Activated naive CD8-positive, alpha-beta T cell treated with anti-CD3 and anti-CD28 coated beads for 36 hours (primary cell): Measurements from ENCODE around the gene LPO. TPM values are rescaled to one million over a fixed set of nuclear protein-coding genes. Genes with fewer than 3 reads are reported as not detected.

Experiments used
- DNase-seq: peaks from one replicate; pipeline ENCODE4 v3.0.0; 2021
- H3K27ac Mint-ChIP-seq: one replicate; pipeline ENCODE4 v1.8.0; 2022; ENCODE audit warnings: mild to moderate bottlenecking, moderate library complexity, mixed read lengths
- H3K27me3 Mint-ChIP-seq: one replicate; pipeline ENCODE4 v1.8.0; 2022; ENCODE audit warnings: mild to moderate bottlenecking, mixed read lengths
- H3K36me3 Mint-ChIP-seq: one replicate; pipeline ENCODE4 v1.8.0; 2021; ENCODE audit warnings: mild to moderate bottlenecking, mixed read lengths
- H3K4me1 Mint-ChIP-seq: one replicate; pipeline ENCODE4 v1.8.0; 2021; ENCODE audit warnings: mixed read lengths
- H3K4me3 Mint-ChIP-seq: one replicate; pipeline ENCODE4 v1.8.0; 2022; ENCODE audit warnings: mild to moderate bottlenecking, moderate library complexity, mixed read lengths
- H3K9me3 Mint-ChIP-seq: one replicate; pipeline ENCODE4 v1.8.0; 2022; ENCODE audit warnings: mixed read lengths
- total RNA-seq, 2 experiments: library from RNA; stranded (reverse); gene quantifications; one replicate each; pipeline ENCODE4 v1.2.3, GENCODE V29; 2021

The LPO gene
- total RNA-seq, 2 experiments from 2014 or later = not detected

GRCh38 chr17:58265271-58265670, 26.9 kb downstream of the LPO start:
- DNase-seq = no peak
- H3K4me3 Mint-ChIP-seq = no peak overlapping the region
- no peaks in the 10 kb centered on the region for H3K9me3 Mint-ChIP-seq
- H3K27me3 Mint-ChIP-seq = peaks cover 63% of the 10 kb centered on the region
- H3K4me1 Mint-ChIP-seq = no peaks in the 10 kb centered on the region
- no peak overlapping the region for H3K27ac Mint-ChIP-seq
- H3K36me3 Mint-ChIP-seq = no peaks in the 10 kb centered on the region

GRCh38 chr17:58265902-58266875, 27.8 kb downstream of the LPO start:
- Mint-ChIP-seq H3K9me3 (no peaks in the 10 kb centered on the region), H3K27ac (no peak overlapping the region), H3K4me1 (no peaks in the 10 kb centered on the region), H3K4me3 (no peak overlapping the region), H3K27me3 (peaks cover 54% of the 10 kb centered on the region), H3K36me3 (no peaks in the 10 kb centered on the region)
- DNase-seq = no peak

- Mint-ChIP-seq H3K27ac (no peak overlapping the region), H3K27me3 (peaks cover 40% of the 10 kb centered on the region), H3K4me3 (no peak overlapping the region), H3K4me1 (no peaks in the 10 kb centered on the region), H3K36me3 (no peaks in the 10 kb centered on the region), H3K9me3 (no peaks in the 10 kb centered on the region)
- DNase-seq = no peak
Measured at GRCh38 chr17:58267347-58268324, 29.3 kb downstream of the LPO start.

GRCh38 chr17:58268326-58268725, 29.9 kb downstream of the LPO start:
- Mint-ChIP-seq H3K4me1 (no peaks in the 10 kb centered on the region), H3K27ac (no peak overlapping the region), H3K4me3 (no peak overlapping the region), H3K9me3 (no peaks in the 10 kb centered on the region), H3K27me3 (peaks cover 33% of the 10 kb centered on the region), H3K36me3 (no peaks in the 10 kb centered on the region)
- no peak for DNase-seq

- H3K4me1 Mint-ChIP-seq = no peaks in the 10 kb centered on the region
- DNase-seq = no peak
- H3K9me3 Mint-ChIP-seq = no peaks in the 10 kb centered on the region
- no peaks in the 10 kb centered on the region for H3K36me3 Mint-ChIP-seq
- peaks cover 27% of the 10 kb centered on the region for H3K27me3 Mint-ChIP-seq
- H3K27ac Mint-ChIP-seq = no peak overlapping the region
- H3K4me3 Mint-ChIP-seq = no peak overlapping the region
Measured at GRCh38 chr17:58268774-58269556, 30.6 kb downstream of the LPO start.

GRCh38 chr17:58269557-58270291, 31.3 kb downstream of the LPO start:
- Mint-ChIP-seq H3K9me3 (no peaks in the 10 kb centered on the region), H3K4me1 (no peaks in the 10 kb centered on the region), H3K27me3 (peaks cover 19% of the 10 kb centered on the region), H3K27ac (no peak overlapping the region), H3K36me3 (no peaks in the 10 kb centered on the region), H3K4me3 (no peak overlapping the region)
- no peak for DNase-seq

- peaks cover 17% of the 10 kb centered on the region for H3K27me3 Mint-ChIP-seq
- no peak for DNase-seq
- no peaks in the 10 kb centered on the region for H3K36me3 Mint-ChIP-seq
- H3K27ac Mint-ChIP-seq = no peak overlapping the region
- H3K9me3 Mint-ChIP-seq = no peaks in the 10 kb centered on the region
- H3K4me1 Mint-ChIP-seq = no peaks in the 10 kb centered on the region
- no peak overlapping the region for H3K4me3 Mint-ChIP-seq
Measured at GRCh38 chr17:58270476-58271215, 32.3 kb downstream of the LPO start.

GRCh38 chr17:58271216-58271931, 33.0 kb downstream of the LPO start:
- no peak overlapping the region for H3K27ac Mint-ChIP-seq
- peaks cover 15% of the 10 kb centered on the region for H3K27me3 Mint-ChIP-seq
- DNase-seq = no peak

GRCh38 chr17:58272367-58273280, 34.2 kb downstream of the LPO start:
- Mint-ChIP-seq H3K4me1 (no peaks in the 10 kb centered on the region), H3K27me3 (peaks cover 6% of the 10 kb centered on the region), H3K27ac (no peak overlapping the region), H3K9me3 (no peaks in the 10 kb centered on the region), H3K36me3 (no peaks in the 10 kb centered on the region), H3K4me3 (no peak overlapping the region)
- DNase-seq = no peak

More at GRCh38 chr17:58271216-58271931, 33.0 kb downstream of the LPO start:
- Mint-ChIP-seq H3K9me3 (no peaks in the 10 kb centered on the region), H3K4me3 (no peak overlapping the region), H3K4me1 (no peaks in the 10 kb centered on the region), H3K36me3 (no peaks in the 10 kb centered on the region)

GRCh38 chr17:58273453-58274104, 35.2 kb downstream of the LPO start:
- Mint-ChIP-seq H3K27ac (no peak overlapping the region), H3K9me3 (no peaks in the 10 kb centered on the region), H3K27me3 (peaks cover 15% of the 10 kb centered on the region), H3K4me1 (no peaks in the 10 kb centered on the region), H3K4me3 (no peak overlapping the region), H3K36me3 (no peaks in the 10 kb centered on the region)
- DNase-seq = no peak

- peaks cover 31% of the 10 kb centered on the region for H3K27me3 Mint-ChIP-seq
- H3K27ac Mint-ChIP-seq = no peak overlapping the region
- DNase-seq = no peak
- H3K4me3 Mint-ChIP-seq = no peak overlapping the region
- no peaks in the 10 kb centered on the region for H3K36me3 Mint-ChIP-seq
- no peaks in the 10 kb centered on the region for H3K9me3 Mint-ChIP-seq
- H3K4me1 Mint-ChIP-seq = peaks cover 5% of the 10 kb centered on the region
Measured at GRCh38 chr17:58275417-58275816, 37.0 kb downstream of the LPO start.

- Mint-ChIP-seq H3K4me1 (peaks cover 5% of the 10 kb centered on the region), H3K27me3 (peaks cover 33% of the 10 kb centered on the region), H3K36me3 (no peaks in the 10 kb centered on the region), H3K4me3 (no peak overlapping the region), H3K27ac (no peak overlapping the region), H3K9me3 (no peaks in the 10 kb centered on the region)
- no peak for DNase-seq
Measured at GRCh38 chr17:58276423-58276822, 38.0 kb downstream of the LPO start.
